Measurements from ENCODE around the gene BOLL.

GRCh38 chr2:197704434-197705120 lies 80.5 kb downstream of the BOLL start:
- TF ChIP-seq, protein P1, sequence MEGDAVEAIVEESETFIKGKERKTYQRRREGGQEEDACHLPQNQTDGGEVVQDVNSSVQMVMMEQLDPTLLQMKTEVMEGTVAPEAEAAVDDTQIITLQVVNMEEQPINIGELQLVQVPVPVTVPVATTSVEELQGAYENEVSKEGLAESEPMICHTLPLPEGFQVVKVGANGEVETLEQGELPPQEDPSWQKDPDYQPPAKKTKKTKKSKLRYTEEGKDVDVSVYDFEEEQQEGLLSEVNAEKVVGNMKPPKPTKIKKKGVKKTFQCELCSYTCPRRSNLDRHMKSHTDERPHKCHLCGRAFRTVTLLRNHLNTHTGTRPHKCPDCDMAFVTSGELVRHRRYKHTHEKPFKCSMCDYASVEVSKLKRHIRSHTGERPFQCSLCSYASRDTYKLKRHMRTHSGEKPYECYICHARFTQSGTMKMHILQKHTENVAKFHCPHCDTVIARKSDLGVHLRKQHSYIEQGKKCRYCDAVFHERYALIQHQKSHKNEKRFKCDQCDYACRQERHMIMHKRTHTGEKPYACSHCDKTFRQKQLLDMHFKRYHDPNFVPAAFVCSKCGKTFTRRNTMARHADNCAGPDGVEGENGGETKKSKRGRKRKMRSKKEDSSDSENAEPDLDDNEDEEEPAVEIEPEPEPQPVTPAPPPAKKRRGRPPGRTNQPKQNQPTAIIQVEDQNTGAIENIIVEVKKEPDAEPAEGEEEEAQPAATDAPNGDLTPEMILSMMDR (IDR thresholded peaks at IDR 0.05), result no peak
- TF ChIP-seq POLR2A (IDR thresholded peaks at IDR 0.05) (no peak), POLR2AphosphoS5 (IDR thresholded peaks at IDR 0.05) (no peak)

All from breast epithelium (tissue), 3 donors.